GM15510 (cell line): ENCODE data around the gene TBXAS1.

ENCODE experiments used
- POLR2A ChIP-seq: IDR thresholded peaks from 3 replicates; pipeline ENCODE4 v1.6.1; 2011; ENCODE audit warnings: borderline replicate concordance; ENCODE audit not compliant: insufficient read length; ENCODE audit errors: extremely low read depth

The TBXAS1 gene

DNA sequence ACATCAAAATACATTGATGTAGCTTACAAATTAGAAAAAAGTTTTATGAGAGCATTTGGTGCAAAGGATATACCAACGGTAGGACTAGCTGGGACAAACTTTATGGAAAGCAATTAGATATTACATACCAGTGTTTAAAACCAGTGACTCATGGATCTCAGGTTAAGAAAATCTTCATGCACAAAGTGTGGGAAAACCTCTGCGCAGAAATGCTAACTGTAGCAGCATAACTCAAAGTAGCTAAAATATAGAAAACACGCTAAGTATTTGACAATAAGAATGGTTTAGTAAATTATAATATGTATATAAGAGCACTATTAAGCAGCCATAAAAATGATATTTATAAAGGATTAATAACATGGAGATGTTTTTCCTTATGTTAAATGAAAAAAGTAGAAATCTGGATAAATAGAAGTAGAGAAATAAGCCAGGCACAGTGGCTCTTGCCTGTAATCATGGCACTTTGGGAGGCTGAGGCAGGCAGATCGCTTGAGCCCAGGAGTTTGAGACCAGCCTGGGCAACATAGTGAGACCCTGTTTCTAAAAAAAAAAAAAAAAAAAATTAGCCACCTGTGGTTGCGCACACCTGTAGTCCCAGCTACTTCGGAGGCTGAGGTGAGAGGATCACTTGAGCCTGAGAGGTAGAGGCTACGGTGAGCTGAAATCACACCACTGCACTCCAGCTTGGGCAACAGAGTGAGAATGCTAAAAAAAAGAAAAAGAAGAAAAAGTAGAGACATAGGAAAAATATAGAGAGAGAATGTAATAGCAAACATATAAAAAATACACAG lies 37.2 kb downstream of the TBXAS1 start:
- TF ChIP-seq POLR2A: no peak

DNA sequence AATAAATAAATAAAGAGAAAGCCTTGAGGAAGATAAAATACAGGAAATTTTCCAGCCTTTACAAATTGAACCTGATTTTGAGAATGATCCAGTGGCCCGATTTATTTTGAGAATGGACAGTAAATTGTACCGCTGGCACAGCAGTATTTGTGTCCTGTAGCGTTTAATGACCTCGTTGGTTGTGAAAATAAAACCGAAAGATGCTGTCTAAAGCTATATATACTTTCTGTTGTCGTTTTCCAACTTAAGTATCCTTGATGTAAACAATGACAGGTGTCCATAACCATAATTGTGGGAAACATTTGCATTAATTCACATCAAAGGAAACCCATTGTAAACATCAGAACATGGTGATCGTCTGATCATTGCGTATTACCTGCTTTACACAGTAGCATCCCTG lies 38.8 kb downstream of the TBXAS1 start:
- TF ChIP-seq POLR2A: no peak

DNA sequence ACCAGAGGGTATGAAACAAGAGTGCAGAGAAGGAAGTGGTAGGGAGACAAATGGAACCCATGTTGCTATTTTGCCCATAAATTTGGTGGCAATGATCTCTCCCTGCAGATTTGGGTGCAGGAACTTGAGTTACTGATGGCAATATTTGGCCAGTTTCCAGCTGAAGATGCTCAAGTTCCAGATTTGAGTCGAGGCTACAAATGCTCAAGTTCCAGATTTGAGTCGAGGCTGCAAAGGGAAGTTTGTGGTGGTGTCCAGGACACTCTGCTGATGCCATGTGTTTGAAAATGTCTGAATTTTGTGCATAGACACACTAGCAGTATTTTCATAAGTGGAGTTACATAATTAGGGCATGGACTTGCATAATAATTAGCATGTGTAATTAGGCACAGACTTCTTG lies 40.8 kb downstream of the TBXAS1 start:
- TF ChIP-seq POLR2A: no peak

DNA sequence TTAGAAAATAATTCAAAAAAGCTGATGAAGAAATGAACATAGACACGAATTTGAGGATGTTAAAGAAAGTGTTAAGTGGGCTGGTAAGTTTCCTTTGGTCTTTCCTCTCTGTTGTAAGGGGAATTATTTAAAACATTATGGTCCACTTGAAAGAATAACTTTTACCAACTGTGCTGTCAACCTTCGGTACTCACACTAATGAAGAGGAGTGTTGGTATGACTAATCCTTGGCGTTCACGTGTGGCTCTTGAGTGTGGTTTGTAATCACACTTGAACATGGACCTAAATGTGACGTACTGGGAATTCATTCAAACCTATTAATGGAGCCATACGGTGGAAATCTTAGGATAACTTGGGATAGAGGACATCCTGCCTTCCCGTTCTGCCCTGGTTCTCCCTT lies 41.3 kb downstream of the TBXAS1 start:
- TF ChIP-seq POLR2A: no peak

DNA sequence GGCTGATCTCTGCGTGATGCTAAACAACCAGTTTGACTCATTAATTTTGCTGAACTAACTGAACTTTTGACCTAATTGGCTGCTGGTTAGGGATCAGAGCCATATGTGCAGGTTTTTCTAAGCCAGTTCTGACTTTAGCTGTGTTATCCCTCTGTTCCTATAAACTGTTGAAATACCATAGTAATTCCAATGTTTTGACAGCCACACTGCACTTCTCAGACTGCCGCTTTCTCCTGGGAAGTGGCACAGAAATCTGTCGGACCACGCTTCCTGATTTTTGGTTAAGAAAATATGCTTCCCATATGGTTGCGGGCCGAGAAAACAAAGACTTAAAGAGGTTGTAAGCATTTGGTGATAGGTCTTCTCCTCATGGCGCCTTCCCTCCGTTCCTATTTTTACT lies 42.3 kb downstream of the TBXAS1 start:
- TF ChIP-seq POLR2A: no peak

DNA sequence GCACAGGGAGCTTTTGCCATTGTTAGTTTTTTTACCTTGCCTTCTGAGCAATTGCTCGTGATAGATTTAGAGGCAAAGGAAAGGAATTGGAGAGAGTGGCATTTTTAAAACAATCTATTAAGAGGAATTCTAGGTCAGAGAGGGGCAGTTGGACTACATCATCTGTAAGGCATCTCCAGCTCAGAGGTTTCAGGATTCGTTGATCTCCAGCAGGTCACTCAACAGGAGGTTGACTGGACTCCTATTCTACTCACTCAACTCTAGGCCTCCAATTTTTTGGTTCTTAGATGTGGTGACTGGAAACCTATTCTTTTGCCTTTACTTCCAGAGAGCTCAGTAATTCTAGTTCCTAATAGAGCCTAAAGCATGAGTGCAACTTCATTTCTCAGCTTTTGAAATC lies 42.8 kb downstream of the TBXAS1 start:
- no peak for TF ChIP-seq POLR2A

DNA sequence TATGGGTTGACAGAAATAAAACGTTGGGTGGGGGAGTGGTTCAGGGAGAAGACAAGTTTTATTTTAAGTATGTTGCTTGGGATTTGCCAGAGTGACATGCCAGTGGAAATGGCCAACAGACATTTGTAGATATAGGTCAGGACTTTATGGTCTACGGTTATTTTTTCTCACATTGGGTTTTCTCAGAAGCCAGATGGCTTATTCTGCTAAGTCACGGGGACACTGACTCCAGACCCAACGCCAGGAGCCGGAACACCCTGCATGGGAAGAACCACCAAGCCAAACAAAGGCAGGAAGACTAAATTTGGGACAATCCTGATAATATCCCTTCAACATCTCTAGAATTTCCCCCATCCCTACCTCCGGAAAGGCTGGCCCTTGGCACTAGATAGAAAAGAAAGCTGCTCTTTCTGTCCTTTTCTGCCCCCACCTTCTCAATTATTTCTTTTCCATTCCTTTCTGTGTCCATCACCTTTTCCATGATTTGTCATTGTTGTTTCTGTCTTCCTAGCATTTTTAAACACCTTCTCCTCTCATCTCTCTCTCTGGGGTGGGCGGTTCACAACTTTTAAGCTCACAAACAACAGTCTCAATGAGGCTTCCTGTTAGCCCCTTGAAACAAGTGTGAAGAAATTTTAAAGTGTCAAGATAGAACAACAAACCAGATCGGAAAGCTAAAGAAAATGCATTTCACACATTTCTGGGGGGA lies 44.7 kb downstream of the TBXAS1 start:
- no peak for TF ChIP-seq POLR2A

DNA sequence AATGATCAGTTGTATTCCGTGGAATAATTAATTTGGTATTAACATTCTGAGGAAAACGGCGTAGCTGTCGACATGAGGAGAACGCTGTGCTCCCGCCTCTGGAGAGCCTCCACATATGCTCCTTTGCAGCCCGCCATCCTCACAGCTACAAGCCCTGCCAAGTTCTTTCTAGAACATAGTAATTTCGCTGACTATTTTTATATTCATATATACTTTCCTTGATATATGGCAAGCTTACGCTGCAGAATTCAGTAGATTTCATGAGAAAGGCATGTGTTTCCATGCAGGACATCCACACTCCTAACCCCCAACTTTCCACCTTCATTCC lies 45.2 kb downstream of the TBXAS1 start:
- no peak for TF ChIP-seq POLR2A

DNA sequence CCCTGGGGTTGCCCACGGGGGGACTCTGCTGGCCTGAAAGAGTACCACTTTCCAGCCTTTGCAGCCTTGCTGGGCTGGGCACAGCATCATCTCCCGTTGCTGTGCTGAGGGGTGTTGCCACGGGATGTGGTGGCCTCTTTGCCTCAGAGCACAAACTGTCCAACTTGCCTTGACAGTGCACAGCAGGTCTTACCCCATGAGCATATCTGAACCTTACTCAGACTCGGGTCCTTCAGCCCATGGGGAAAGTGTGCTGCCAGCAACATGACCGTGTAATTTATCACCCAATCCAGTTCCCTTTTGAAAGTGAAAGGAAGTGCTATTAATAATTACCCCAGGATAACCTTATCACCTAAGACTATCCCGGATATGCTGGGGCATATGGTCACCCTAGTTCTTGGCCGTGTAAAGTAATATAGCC lies 46.8 kb downstream of the TBXAS1 start:
- TF ChIP-seq POLR2A: no peak

DNA sequence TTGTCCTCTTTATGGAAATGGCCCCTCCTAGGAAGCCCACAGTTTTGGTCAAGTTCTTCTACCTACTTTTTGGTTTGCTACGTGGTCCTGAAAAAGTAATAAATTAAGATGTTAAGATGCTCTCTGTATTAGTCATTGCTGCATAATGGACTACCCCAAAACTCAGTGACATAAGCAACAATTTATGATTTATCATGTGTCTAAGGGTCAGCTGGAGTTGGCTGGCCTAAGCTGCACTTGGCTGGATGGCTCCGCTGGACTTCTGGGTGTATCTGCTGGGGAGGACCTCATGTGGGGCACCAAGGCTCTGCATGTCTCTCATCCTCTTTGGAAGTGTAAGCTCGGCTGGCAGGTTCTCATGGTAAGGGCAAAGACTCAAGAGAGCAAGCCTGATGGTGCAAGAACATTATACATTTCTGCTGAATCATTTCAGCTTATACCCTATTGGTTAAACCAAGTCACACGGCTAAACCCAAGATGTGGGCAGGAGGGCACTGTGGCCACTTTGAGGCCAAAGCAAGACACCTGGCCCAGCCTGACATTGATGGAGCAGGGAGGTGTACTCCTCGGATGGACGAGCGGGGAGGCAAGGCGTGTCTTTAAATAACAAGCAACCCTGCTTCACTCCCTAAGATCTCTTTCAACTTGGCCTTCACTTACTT lies 47.7 kb downstream of the TBXAS1 start:
- no peak for TF ChIP-seq POLR2A

DNA sequence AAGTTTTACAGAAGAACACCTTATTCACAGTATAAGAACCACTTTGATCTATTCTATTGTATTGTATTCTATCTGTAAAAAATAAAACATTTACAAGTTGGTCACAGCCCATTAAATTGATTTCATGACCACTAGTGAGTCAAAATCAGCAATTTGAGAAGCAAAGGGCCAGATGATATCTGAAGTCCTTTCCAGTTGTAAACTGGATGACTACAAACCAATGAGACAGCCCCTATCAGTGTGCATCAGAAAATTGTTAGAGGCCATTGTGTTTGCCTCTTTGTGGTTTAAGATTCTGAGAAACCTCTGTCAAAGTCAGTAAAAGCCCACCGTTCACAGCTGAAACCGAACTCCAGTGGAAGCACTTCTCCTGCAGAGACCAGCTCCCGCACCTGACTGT lies 54.8 kb downstream of the TBXAS1 start:
- TF ChIP-seq POLR2A: no peak

DNA sequence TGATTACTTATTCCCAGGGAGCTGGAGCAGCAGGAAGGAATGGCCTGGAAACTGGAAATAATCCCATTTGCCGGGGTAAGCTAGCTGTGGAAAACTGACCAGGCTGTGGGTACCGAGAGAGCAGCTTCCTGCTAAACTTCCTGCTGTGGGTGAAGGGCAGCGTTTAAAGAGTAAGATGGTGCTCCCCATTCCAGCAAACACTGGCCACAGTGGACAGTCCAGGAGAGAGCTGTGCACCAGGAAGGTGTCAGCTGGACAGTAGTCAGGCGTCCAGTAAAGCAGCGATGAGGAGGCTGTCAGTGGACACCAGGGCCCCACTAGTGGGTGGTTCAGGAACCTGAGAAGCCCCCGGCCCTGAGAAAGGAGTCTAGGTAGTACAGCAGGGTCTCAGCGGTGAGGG lies 55.4 kb downstream of the TBXAS1 start:
- TF ChIP-seq POLR2A: no peak

DNA sequence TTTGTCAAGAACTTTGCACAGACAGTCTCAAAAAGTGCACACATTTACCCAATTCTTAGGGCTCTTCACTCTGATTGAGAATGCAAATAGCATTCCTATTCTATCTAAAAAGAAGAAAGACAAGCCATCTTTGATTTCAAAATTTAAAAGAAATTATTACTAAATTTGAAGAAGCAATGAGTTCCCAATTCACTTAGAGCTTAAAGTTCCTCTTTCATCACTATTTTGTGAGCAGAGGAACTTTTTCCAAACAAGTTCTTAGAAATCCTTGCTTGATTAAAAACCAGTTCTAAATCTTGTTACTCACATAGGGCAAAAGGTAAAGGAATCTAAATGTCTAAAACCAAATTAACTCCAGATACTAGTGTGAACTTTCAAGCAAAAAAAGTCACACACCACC lies 56.4 kb downstream of the TBXAS1 start:
- TF ChIP-seq POLR2A: no peak

DNA sequence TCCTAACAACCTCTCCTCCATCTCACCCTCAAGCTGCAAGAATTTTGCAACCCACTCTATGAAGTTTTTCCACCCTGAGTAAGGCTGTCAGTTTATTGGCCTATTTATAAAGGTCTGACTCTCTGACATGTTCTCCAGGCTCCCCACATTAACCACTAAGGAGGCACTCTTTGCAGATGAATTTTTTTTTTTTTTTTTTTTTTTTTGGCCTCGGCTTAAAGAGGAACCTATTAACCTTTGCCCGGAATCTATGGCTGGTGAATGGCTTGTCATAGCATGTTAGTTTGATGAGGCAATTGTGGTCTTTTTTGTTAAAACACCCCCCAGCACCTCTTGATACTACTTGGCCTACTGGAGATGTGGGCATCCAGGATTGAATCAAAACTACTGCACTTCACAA lies 57.1 kb downstream of the TBXAS1 start:
- no peak for TF ChIP-seq POLR2A

DNA sequence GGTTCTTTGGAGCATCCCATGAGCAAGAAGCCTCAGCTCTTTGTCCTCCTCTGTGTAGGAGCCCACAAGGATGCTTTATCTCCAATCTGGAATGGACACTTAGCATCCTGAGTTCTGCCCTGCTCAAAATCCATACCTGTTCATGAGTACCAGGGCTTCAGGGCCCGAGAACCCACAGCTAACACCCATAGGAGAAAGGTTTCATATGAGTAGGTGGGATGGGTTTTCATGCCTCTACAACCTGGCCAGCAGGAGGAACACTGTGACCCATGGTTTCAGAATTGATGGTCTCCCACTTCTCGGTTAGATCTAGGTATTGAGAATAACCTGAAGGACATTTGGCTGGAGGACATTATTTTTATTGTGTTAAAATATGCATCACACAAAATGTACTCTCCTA lies 57.8 kb downstream of the TBXAS1 start:
- no peak for TF ChIP-seq POLR2A
